Activated CD4-positive, alpha-beta T cell treated with anti-CD3 and anti-CD28 coated beads, Interleukin-2, amount 10 ng/mL, durations not matched to agents 7 days and 5 days (primary cell): ENCODE data around the gene PLK3. TPM values are rescaled to one million over a fixed set of nuclear protein-coding genes. Genes with fewer than 3 reads are reported as not detected.

Experiments
- CTCF ChIA-PET: fragments of 350-600 bp; sonication (Branson Sonifier 250); formaldehyde crosslinking; loops from one replicate; lab custom pipeline; 2021; ENCODE audit warnings: antibody characterized with exemption; lab: Charles Lee
- POLR2A ChIA-PET: fragments of 350-600 bp; sonication (Branson Sonifier 250); formaldehyde crosslinking; loops from one replicate; lab custom pipeline; 2021; ENCODE audit warnings: antibody characterized with exemption; lab: Charles Lee
- DNase-seq: peaks from one replicate; pipeline ENCODE4 v3.0.0-alpha.2; 2020
- H3K27ac Mint-ChIP-seq: one replicate; pipeline ENCODE4 v1.8.0; 2021; ENCODE audit warnings: mild to moderate bottlenecking, moderate library complexity, mixed read lengths
- H3K27me3 Mint-ChIP-seq: one replicate; pipeline ENCODE4 v1.8.0; 2021; ENCODE audit warnings: mixed read lengths
- H3K36me3 Mint-ChIP-seq: one replicate; pipeline ENCODE4 v1.8.0; 2021; ENCODE audit warnings: low read depth, mixed read lengths
- H3K4me1 Mint-ChIP-seq: one replicate; pipeline ENCODE4 v1.8.0; 2021; ENCODE audit warnings: mixed read lengths
- H3K4me3 Mint-ChIP-seq: one replicate; pipeline ENCODE4 v1.8.0; 2021; ENCODE audit warnings: mild to moderate bottlenecking, moderate library complexity, mixed read lengths
- H3K9me3 Mint-ChIP-seq: one replicate; pipeline ENCODE4 v1.8.0; 2021; ENCODE audit warnings: mixed read lengths
- total RNA-seq, 2 experiments: library from RNA; stranded (reverse); gene quantifications; one replicate each; pipeline ENCODE4 v1.2.3, GENCODE V29; 2021

Gene PLK3
- total RNA-seq, 2 experiments from 2014 or later: 54.3 to 57.5 TPM

DNA sequence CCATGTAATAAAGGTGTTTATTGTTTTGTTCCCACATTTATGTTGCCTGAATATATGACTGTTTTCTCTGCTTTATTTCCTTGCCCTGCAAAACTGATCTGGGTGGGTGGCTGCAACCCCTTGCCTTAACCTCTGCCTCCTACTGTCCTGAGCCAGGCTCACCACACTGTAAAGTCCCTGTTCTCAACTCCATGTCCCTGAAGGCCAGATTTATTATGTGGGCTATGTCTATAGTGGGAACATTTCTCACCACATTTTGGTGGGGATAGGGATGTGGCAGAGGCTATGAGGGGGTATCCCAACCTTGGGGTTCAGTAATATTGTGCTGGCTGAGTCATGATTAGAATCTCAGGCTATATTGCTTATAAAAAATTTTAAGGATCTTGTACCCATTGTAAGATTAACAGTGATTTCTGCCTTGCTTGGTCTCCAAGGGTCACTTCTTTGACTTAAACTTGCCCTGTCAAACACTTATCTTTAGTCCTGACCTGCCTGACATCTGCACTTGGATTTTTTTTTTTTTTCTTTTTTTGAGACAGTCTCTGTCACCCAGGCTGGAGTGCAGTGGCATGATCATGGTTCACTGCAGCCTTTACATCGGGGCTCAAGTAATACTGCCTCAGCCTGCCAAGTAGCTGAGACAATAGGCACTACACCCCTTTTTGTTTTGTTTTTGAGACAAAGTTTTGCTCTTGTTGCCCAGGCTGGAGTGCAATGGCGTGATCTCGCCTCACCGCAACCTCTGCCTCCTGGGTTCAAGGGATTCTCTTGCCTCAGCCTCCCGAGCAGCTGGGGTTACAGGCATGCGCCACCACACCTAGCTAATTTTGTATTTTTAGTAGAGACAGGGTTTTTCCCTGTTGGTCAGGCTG lies 21.2 kb upstream of the PLK3 start:
- H3K4me3 Mint-ChIP-seq: peak overlapping the region; percentile 21
- no peaks in the 10 kb centered on the region for H3K27me3 Mint-ChIP-seq
- H3K9me3 Mint-ChIP-seq: no peaks in the 10 kb centered on the region
- DNase-seq: no peak
- POLR2A ChIA-PET: interaction anchor here (0.6 kb wide), 1 partner anchor 34 kb away, joined by 3 read pairs; no protein-coding TSS in a partner anchor
- H3K36me3 Mint-ChIP-seq: peaks cover 61% of the 10 kb centered on the region
- CTCF ChIA-PET: interaction anchor here (1.3 kb wide), 1 partner anchor 21 kb away, joined by 3 read pairs; the partner anchor contains the start of gene PLK3
- peak overlapping the region; percentile 73 for H3K27ac Mint-ChIP-seq
- peaks cover 53% of the 10 kb centered on the region for H3K4me1 Mint-ChIP-seq

- H3K4me3 Mint-ChIP-seq: no peak overlapping the region
- CTCF ChIA-PET: interaction anchor here (1.0 to 2.0 kb wide), 5 partner anchors 10 to 20 kb away, joined by 3 to 8 read pairs (median 5); partner anchors contain the start of gene PLK3
- peaks cover 59% of the 10 kb centered on the region for H3K4me1 Mint-ChIP-seq
- H3K27ac Mint-ChIP-seq: no peak overlapping the region
- no peaks in the 10 kb centered on the region for H3K27me3 Mint-ChIP-seq
- no peak for DNase-seq
- H3K9me3 Mint-ChIP-seq: no peaks in the 10 kb centered on the region
- H3K36me3 Mint-ChIP-seq: peaks cover 61% of the 10 kb centered on the region
- POLR2A ChIA-PET: no interaction called here
Measured at GRCh38 chr1:44780583-44781121, 19.5 kb upstream of the PLK3 start.

DNA sequence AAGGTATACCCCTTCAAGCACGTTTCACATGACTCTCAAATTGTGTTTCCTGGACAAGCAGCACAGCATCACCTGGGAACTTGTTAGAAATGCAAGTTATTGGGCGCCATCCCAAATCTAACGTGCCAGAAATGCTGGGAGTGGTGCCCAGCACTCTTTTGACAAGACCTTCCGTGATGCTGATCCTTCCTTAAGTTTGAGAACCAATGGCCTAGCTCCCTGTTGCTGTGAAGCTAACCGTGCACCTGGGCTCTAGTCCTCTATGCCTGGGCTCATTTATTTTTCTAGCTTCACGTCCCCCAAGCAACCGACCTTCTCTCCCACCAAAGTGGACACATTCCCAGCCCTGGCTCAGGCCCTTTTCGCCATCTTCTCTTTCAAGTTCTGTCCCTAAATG lies 16.5 kb upstream of the PLK3 start:
- H3K27ac Mint-ChIP-seq: peak overlapping the region; percentile 84
- no peaks in the 10 kb centered on the region for H3K9me3 Mint-ChIP-seq
- H3K4me3 Mint-ChIP-seq: peak overlapping the region; percentile 58
- ChIA-PET CTCF (interaction anchor here (0.7 to 5.0 kb wide), 9 partner anchors 8 to 520 kb away, joined by 3 to 23 read pairs (median 7); partner anchors contain the start of genes HECTD3, PLK3, RNU5D-1 and RPS8), POLR2A (no interaction called here)
- H3K36me3 Mint-ChIP-seq: peaks cover 30% of the 10 kb centered on the region
- DNase-seq: no peak
- H3K4me1 Mint-ChIP-seq: peaks cover 47% of the 10 kb centered on the region
- H3K27me3 Mint-ChIP-seq: no peaks in the 10 kb centered on the region

DNA sequence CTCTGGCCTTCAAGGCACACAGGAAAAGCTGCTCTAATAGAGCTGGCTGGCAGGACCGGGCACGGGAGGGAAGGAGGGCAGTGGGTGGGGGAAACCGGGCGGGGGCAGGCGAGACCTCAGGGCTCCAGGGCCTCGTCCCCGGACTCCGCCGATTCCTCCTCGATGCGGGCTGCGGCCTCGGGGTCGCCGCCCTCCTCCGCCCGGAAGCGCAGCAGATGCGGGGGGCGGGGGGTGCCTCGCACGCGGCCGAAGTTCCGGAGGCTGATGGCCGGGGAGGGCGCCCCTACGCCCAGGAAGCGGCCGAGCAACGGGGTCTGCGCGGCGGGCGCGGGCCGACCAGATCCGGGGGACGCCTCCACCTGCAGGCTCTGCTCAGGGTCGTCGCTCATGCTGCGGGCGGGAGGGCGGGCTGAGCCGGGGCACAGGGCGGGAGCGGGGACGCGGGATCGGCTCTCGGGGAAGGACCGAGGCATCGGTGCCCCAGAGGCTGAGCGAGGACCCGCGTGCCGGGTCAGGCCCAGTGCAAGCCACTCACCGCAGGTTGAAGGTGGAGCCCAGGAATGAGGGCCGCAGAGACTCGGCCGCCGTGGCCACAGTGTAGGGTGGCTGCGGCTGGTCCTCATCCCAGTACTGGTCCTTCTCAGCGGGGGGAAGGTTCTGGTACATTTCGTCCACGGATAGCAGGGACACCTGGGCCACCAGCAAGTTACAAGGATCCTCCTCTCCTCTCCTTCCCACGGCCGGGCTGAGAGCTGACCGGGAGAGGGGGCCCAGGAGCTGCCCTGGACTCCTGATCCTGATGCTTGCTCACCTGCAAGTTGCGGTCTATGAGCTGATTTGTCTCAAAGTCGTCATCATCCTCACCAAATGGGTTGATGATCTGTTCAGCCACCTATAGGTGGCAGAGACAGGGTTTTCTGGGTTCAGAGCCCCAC lies 15.8 kb upstream of the PLK3 start:
- H3K4me1 Mint-ChIP-seq: peaks cover 43% of the 10 kb centered on the region
- H3K27me3 Mint-ChIP-seq: no peaks in the 10 kb centered on the region
- H3K4me3 Mint-ChIP-seq: peak overlapping the region; percentile 58
- DNase-seq: no peak
- ChIA-PET POLR2A (interaction anchor here (1.0 kb wide), 2 partner anchors 35 to 63 kb away, joined by 3 read pairs; no protein-coding TSS in a partner anchor), CTCF (interaction anchor here (0.6 to 5.0 kb wide), 14 partner anchors 9 to 572 kb away, joined by 3 to 23 read pairs (median 4); partner anchors contain the start of genes HECTD3, PLK3, RNU5D-1 and RPS8)
- no peaks in the 10 kb centered on the region for H3K9me3 Mint-ChIP-seq
- peaks cover 25% of the 10 kb centered on the region for H3K36me3 Mint-ChIP-seq
- H3K27ac Mint-ChIP-seq: peak overlapping the region; percentile 84

GRCh38 chr1:44785029-44785380 lies 15.2 kb upstream of the PLK3 start:
- no peaks in the 10 kb centered on the region for H3K9me3 Mint-ChIP-seq
- POLR2A ChIA-PET: interaction anchor here (1.0 kb wide), 2 partner anchors 34 to 64 kb away, joined by 3 read pairs; no protein-coding TSS in a partner anchor
- H3K4me3 Mint-ChIP-seq: peak overlapping the region; percentile 56
- peaks cover 41% of the 10 kb centered on the region for H3K4me1 Mint-ChIP-seq
- CTCF ChIA-PET: interaction anchor here (0.6 to 5.0 kb wide), 15 partner anchors 8 to 229 kb away, joined by 3 to 23 read pairs (median 4); partner anchors contain the start of genes HECTD3, PLK3, RNU5D-1 and RPS8
- no peak for DNase-seq
- no peaks in the 10 kb centered on the region for H3K27me3 Mint-ChIP-seq
- peaks cover 23% of the 10 kb centered on the region for H3K36me3 Mint-ChIP-seq
- peak overlapping the region; percentile 78 for H3K27ac Mint-ChIP-seq

- H3K9me3 Mint-ChIP-seq: no peaks in the 10 kb centered on the region
- H3K36me3 Mint-ChIP-seq: peaks cover 17% of the 10 kb centered on the region
- POLR2A ChIA-PET: no interaction called here
- peak overlapping the region; percentile 56 for H3K4me3 Mint-ChIP-seq
- H3K4me1 Mint-ChIP-seq: peaks cover 36% of the 10 kb centered on the region
- no peak for DNase-seq
- CTCF ChIA-PET: interaction anchor here (0.6 to 5.0 kb wide), 10 partner anchors 10 to 186 kb away, joined by 3 to 23 read pairs (median 4); partner anchors contain the start of genes PLK3, RNU5D-1 and RPS8
- H3K27ac Mint-ChIP-seq: peak overlapping the region; percentile 78
- no peaks in the 10 kb centered on the region for H3K27me3 Mint-ChIP-seq
Measured at GRCh38 chr1:44785501-44786137, 14.6 kb upstream of the PLK3 start.

DNA sequence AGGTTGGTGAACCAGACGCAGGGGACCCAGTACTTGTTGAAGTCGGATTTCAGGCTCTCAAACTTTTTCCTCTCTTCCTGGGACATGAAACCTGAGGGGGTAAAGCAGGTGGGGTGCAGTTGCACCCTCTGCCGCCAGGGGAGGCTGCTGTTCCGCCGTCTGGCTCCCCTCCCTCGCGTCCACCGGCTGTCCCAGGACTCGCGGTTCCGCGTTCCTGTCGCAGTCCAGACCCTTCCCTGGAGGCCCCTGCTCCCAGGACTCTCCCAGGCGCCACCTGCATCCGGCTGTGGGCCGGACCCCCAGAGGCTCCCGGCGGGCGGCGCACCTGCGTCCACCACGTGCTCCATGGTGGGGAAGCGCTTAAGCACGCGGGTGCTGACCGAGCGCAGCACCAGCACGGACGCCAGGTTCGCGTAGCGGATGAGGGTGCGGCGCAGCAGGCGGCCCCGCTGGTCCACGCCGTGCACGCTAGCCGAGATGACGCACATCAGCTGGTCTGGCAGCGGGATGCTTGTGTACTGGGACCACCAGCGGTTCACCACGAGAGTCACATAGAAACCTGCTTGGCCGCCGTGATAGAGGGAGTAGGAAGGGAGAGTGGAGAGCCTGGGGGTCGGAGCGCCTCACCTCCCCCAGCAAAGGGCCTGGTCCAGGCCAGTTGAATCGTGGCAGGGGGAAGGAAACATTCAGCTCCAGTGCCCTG lies 13.9 kb upstream of the PLK3 start:
- no peaks in the 10 kb centered on the region for H3K9me3 Mint-ChIP-seq
- H3K27me3 Mint-ChIP-seq: no peaks in the 10 kb centered on the region
- peak overlapping the region; percentile 56 for H3K4me3 Mint-ChIP-seq
- peaks cover 35% of the 10 kb centered on the region for H3K4me1 Mint-ChIP-seq
- POLR2A ChIA-PET: interaction anchor here (0.5 kb wide), 1 partner anchor 1438 kb away, joined by 4 read pairs; no protein-coding TSS in a partner anchor
- CTCF ChIA-PET: interaction anchor here (0.6 to 5.0 kb wide), 15 partner anchors 10 to 545 kb away, joined by 3 to 23 read pairs (median 3); partner anchors contain the start of genes BTBD19, PLK3 and RPS8
- peaks cover 10% of the 10 kb centered on the region for H3K36me3 Mint-ChIP-seq
- DNase-seq: peak; percentile 72
- H3K27ac Mint-ChIP-seq: peak overlapping the region; percentile 78

GRCh38 chr1:44786841-44787426 lies 13.2 kb upstream of the PLK3 start:
- CTCF ChIA-PET: interaction anchor here (0.6 to 5.0 kb wide), 9 partner anchors 10 to 544 kb away, joined by 3 to 23 read pairs (median 3); partner anchors contain the start of genes BTBD19, PLK3 and RPS8
- no peaks in the 10 kb centered on the region for H3K9me3 Mint-ChIP-seq
- H3K4me1 Mint-ChIP-seq: peaks cover 32% of the 10 kb centered on the region
- no peak for DNase-seq
- no peaks in the 10 kb centered on the region for H3K27me3 Mint-ChIP-seq
- peaks cover 5% of the 10 kb centered on the region for H3K36me3 Mint-ChIP-seq
- POLR2A ChIA-PET: interaction anchor here (0.5 to 1.4 kb wide), 2 partner anchors 13 to 1439 kb away, joined by 3 to 4 read pairs; partner anchors contain the start of gene PLK3
- peak overlapping the region; percentile 78 for H3K27ac Mint-ChIP-seq
- H3K4me3 Mint-ChIP-seq: peak overlapping the region; percentile 56

DNA sequence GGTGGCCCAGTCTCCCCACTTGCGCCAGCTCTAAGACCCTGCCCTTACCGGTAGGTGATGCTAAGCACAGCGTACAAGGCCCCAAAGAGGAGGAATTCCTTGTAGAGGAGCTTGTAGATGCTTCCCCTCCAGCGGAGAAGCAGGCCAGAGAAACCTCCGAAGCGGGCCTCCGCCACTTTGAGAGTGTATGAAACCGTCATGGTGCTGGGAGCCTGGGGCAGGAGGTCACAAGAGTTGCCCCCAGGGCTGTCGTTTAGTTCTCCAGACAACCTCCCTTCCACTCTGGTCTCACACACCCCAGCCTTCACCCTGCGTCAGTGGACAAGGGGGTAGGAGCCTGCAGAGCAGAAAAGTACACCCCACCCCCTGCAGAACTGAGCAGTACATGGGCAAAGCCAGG lies 12.7 kb upstream of the PLK3 start:
- Mint-ChIP-seq H3K36me3 (peaks cover 3% of the 10 kb centered on the region), H3K4me3 (no peak overlapping the region), H3K9me3 (no peaks in the 10 kb centered on the region), H3K27me3 (no peaks in the 10 kb centered on the region), H3K27ac (no peak overlapping the region), H3K4me1 (peaks cover 32% of the 10 kb centered on the region)
- POLR2A ChIA-PET: interaction anchor here (0.8 to 1.4 kb wide), 2 partner anchors 13 to 57 kb away, joined by 3 read pairs; partner anchors contain the start of gene PLK3
- CTCF ChIA-PET: interaction anchor here (0.9 to 5.0 kb wide), 6 partner anchors 12 to 137 kb away, joined by 3 to 23 read pairs (median 8); partner anchors contain the start of genes BTBD19, PLK3, RNU5D-1 and RPS8
- DNase-seq: no peak

GRCh38 chr1:44788120-44788860 lies 11.9 kb upstream of the PLK3 start, which contains the start of gene BEST4:
BEST4 (minus strand) TSS chr1:44788170; CDS start chr1:44787705, 465 bp downstream.
- peaks cover 28% of the 10 kb centered on the region for H3K4me1 Mint-ChIP-seq
- no peaks in the 10 kb centered on the region for H3K27me3 Mint-ChIP-seq
- CTCF ChIA-PET: interaction anchor here (0.9 to 2.7 kb wide), 5 partner anchors 11 to 67 kb away, joined by 4 to 18 read pairs (median 6); partner anchors contain the start of genes BTBD19, PLK3, RNU5D-1 and RPS8
- no peak for DNase-seq
- peak within 1 kb of the TSS; percentile 19 for H3K27ac Mint-ChIP-seq
- H3K9me3 Mint-ChIP-seq: no peaks in the 10 kb centered on the region
- no peak within 1 kb of the TSS for H3K4me3 Mint-ChIP-seq
- POLR2A ChIA-PET: interaction anchor here (0.8 to 1.4 kb wide), 2 partner anchors 12 to 58 kb away, joined by 3 read pairs; partner anchors contain the start of gene PLK3
- H3K36me3 Mint-ChIP-seq: no peaks in the 10 kb centered on the region
